Upper lobe of left lung (tissue), 6 donors: Measurements from ENCODE around the gene TRIOBP. TPM values are rescaled to one million over a fixed set of nuclear protein-coding genes. Genes with fewer than 3 reads are reported as not detected.

Experiments
- ATAC-seq, 2 donors: fragments of 200-7000 bp; cut with Tn5 transposase; one replicate each; pipeline ENCODE4 v1.9.1; 2022; ENCODE audit warnings: mild to moderate bottlenecking in 2 of 2, moderate library complexity in 2 of 2; ENCODE audit not compliant: low FRiP score in 2 of 2
- DNase-seq, 2 donors: peaks; one replicate each; pipeline ENCODE4 v3.0.0-alpha.2; 2019 to 2020
- H3K27ac ChIP-seq, 4 donors: fragments of 200-600 bp; sonication (generic); one replicate each; pipeline ENCODE4 v1.5.1; 2016 to 2019
- H3K27me3 ChIP-seq, 4 donors: fragments of 200-600 bp; sonication (generic); one replicate each; pipeline ENCODE4 v1.5.1; 2017 to 2019
- H3K36me3 ChIP-seq, 4 donors: fragments of 200-600 bp; sonication (generic); one replicate each; pipeline ENCODE4 v1.5.1; 2016 to 2019
- H3K4me1 ChIP-seq, 4 donors: fragments of 200-600 bp; sonication (generic); one replicate each; pipeline ENCODE4 v1.5.1; 2018 to 2019
- H3K4me3 ChIP-seq, 4 donors: fragments of 200-600 bp; sonication (generic); one replicate each; pipeline ENCODE4 v1.5.1; 2017 to 2019; ENCODE audit warnings: mild to moderate bottlenecking in 2 of 4, moderate library complexity in 1 of 4
- H3K9me3 ChIP-seq, 4 donors: fragments of 200-600 bp; sonication (generic); one replicate each; pipeline ENCODE4 v1.5.1; 2018 to 2019
- EP300 ChIP-seq, 4 donors: sonication (generic); formaldehyde crosslinking; IDR thresholded peaks; one replicate each; pipeline ENCODE4 v1.5.1; 2017; ENCODE audit warnings: antibody characterized with exemption in 4 of 4, control low read depth in 2 of 4
- POLR2A ChIP-seq, 4 donors: fragments of 450-650 bp; IDR thresholded peaks; one replicate each; pipeline ENCODE4 v1.5.1; 2016 to 2017; ENCODE audit warnings: antibody characterized with exemption in 4 of 4, mild to moderate bottlenecking in 2 of 4
- POLR2AphosphoS5 ChIP-seq, 2 donors: sonication (generic); formaldehyde crosslinking; IDR thresholded peaks; one replicate each; pipeline ENCODE4 v1.5.1; 2017; ENCODE audit warnings: antibody characterized with exemption in 2 of 2
- WGBS, 2 donors: methylation state at CpG; one replicate each; pipeline ENCODE4 v1.1.5; 2017 to 2018; 5-methylcytosine and 5-hydroxymethylcytosine counted together
- total RNA-seq, 6 donors: library from RNA; depleted of rRNA in 4 of 6; stranded (reverse); fragments of >200 nt in 4 of 6; gene quantifications; one replicate each; pipeline versions ENCODE4 v1.1.0 to v1.2.1, GENCODE V29; 2016 to 2021
- TF ChIP-seq, protein P1 (sequence below), 6 experiments: fragments of 450-650 bp in 4 of 6; fragments of 200-600 bp in 2 of 6; sonication (generic) in 2 of 6; IDR thresholded peaks; one replicate each; pipeline ENCODE4 v1.5.1; 2016 to 2019; ENCODE audit warnings: antibody characterized with exemption in 6 of 6
- donor health status: DM: no; HTN: no; CAD: no; lungs with moderate emphysema.
- donor health status: DM: no; HTN: yes; CAD: no; lungs with severe emphysema.

The TRIOBP gene
- total RNA-seq, 6 donors from 2014 or later: 76.5 to 151 (median 113) TPM

DNA sequence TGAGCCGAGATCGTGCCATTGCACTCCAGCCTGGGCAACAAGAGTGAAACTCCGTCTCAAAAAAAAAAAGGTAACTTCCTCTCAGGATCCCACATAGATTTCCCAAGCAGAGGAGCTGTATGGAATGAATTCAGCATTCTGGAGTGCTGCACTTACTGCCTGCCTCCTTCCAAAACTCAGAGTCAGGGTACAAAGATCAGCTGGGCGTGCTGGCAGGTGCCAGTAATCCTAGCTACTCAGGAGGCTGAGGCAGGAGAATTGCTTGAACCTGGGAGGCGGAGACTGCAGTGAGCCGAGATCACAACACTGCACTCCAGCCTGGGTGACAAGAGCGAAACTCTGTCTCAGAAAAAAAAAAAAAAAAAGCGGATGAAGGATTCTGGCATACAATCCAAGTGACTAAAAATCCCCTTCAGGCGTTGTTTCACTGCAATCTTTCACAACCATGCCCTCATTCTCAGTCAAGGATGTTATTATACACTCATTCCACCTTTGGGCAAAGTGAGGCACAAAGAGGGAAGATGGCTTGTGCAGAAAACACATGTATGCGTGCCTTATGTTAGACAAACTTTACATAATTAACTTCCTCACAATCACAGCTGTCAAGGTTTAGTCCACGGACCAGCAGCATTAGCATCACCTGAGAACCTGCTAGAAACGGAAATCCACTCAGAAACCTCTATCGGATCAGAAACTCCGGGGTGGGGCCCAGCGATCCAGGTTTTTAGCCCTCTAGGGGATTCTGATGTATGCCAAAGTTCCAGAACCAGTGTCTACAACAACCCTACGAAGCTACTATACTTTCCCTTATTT is 11.8 kb upstream of the TRIOBP start:
- no peak overlapping the region for H3K27ac ChIP-seq
- H3K36me3 ChIP-seq: peaks cover 4 to 21% (median 9%) of the 10 kb centered on the region in 4 donors
- peaks cover 18 to 33% (median 22%) of the 10 kb centered on the region in 4 donors for H3K4me1 ChIP-seq
- 78 to 82% methylated on average over 16 of the region's 16 CpGs for WGBS, 2 donors
- ATAC-seq: no peak
- no peak for DNase-seq
- TF ChIP-seq, protein P1, sequence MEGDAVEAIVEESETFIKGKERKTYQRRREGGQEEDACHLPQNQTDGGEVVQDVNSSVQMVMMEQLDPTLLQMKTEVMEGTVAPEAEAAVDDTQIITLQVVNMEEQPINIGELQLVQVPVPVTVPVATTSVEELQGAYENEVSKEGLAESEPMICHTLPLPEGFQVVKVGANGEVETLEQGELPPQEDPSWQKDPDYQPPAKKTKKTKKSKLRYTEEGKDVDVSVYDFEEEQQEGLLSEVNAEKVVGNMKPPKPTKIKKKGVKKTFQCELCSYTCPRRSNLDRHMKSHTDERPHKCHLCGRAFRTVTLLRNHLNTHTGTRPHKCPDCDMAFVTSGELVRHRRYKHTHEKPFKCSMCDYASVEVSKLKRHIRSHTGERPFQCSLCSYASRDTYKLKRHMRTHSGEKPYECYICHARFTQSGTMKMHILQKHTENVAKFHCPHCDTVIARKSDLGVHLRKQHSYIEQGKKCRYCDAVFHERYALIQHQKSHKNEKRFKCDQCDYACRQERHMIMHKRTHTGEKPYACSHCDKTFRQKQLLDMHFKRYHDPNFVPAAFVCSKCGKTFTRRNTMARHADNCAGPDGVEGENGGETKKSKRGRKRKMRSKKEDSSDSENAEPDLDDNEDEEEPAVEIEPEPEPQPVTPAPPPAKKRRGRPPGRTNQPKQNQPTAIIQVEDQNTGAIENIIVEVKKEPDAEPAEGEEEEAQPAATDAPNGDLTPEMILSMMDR (IDR thresholded peaks at IDR 0.05): no peak
- TF ChIP-seq EP300 (IDR thresholded peaks at IDR 0.05): no peak
- no peak overlapping the region for H3K4me3 ChIP-seq
- no peaks in the 10 kb centered on the region for H3K9me3 ChIP-seq
- H3K27me3 ChIP-seq: no peaks in the 10 kb centered on the region

GRCh38 chr22:37686002-37686982 is 10.6 kb upstream of the TRIOBP start, which contains the start of gene NOL12:
NOL12 (plus strand) TSS chr22:37686343; CDS start chr22:37686393, 50 bp downstream.
- Histone ChIP-seq H3K4me3 (peak within 1 kb of the TSS; percentile 61 to 93 (median 90)), H3K27ac (peak within 1 kb of the TSS; percentile 86 to 91 (median 90)), H3K4me1 (peaks cover 16 to 31% (median 21%) of the 10 kb centered on the region in 4 donors), H3K36me3 (peaks cover 9 to 32% (median 19%) of the 10 kb centered on the region in 4 donors), H3K27me3 (no peaks in the 10 kb centered on the region), H3K9me3 (no peaks in the 10 kb centered on the region)
- WGBS, 2 donors: 4% methylated on average over 50 to 62 of the region's 62 CpGs
- TF ChIP-seq POLR2A (IDR thresholded peaks at IDR 0.05): peak in 3 of 4 donors; percentile 37 to 62 (median 47)
- TF ChIP-seq, protein P1 (IDR thresholded peaks at IDR 0.05): peak in 2 of 6 experiments; percentile 19 to 24
- TF ChIP-seq EP300 (IDR thresholded peaks at IDR 0.05): no peak
- TF ChIP-seq POLR2AphosphoS5 (IDR thresholded peaks at IDR 0.05): peak; percentile 71 to 86
- peak; percentile 94 to 96 for ATAC-seq
- peak; percentile 84 to 90 for DNase-seq

GRCh38 chr22:37690407-37690806 is 6.4 kb upstream of the TRIOBP start:
- peaks cover 11 to 23% (median 15%) of the 10 kb centered on the region in 4 donors for H3K4me1 ChIP-seq
- DNase-seq: no peak
- no peaks in the 10 kb centered on the region for H3K27me3 ChIP-seq
- 94 to 97% methylated on average over 4 to 7 of the region's 7 CpGs for WGBS, 2 donors
- ATAC-seq: no peak
- H3K4me3 ChIP-seq: no peak overlapping the region
- peaks cover 13 to 64% (median 50%) of the 10 kb centered on the region in 4 donors for H3K36me3 ChIP-seq
- no peak for TF ChIP-seq EP300 (IDR thresholded peaks at IDR 0.05)
- H3K9me3 ChIP-seq: no peaks in the 10 kb centered on the region
- no peak overlapping the region for H3K27ac ChIP-seq

DNA sequence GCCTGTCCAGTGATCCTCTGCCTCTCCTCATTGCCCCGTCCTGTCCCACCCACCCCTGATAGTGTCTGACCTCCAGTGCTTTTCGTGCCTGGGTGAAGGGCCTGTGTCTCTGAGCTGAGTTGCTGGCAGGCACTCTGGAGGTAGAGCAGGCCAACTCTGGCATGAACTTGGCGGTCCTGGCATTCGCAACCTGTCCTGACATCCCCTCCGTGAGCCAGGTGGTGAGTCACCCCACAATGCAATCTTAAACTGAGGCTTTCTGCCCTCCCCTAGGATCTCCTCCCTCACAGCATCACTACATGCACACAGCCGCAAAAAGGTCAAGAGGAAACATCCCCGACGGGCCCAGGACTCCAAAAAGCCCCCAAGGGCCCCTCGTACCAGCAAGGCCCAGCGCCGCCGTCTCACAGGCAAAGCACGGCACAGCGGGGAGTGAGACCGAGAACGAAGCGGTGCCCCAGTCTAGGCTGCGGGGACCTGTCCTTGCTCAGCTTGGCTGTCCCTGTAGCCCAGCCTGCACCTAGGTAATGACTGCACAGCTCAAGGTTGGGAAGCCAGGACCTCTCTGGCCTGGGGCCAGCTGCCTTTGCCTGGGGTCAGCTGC is 5.8 kb upstream of the TRIOBP start:
- no peak overlapping the region for H3K4me3 ChIP-seq
- no peak overlapping the region for H3K27ac ChIP-seq
- ATAC-seq (no peak), DNase-seq (no peak)
- 96% methylated on average over 16 of the region's 18 CpGs; no CpG with 5 or more reads in 1 of the 2 donors for WGBS, 2 donors
- peaks cover 13 to 64% (median 50%) of the 10 kb centered on the region in 4 donors for H3K36me3 ChIP-seq
- no peaks in the 10 kb centered on the region for H3K27me3 ChIP-seq
- peaks cover 10 to 23% (median 13%) of the 10 kb centered on the region in 4 donors for H3K4me1 ChIP-seq
- no peaks in the 10 kb centered on the region for H3K9me3 ChIP-seq
- no peak for TF ChIP-seq EP300 (IDR thresholded peaks at IDR 0.05)
- TF ChIP-seq POLR2AphosphoS5 (IDR thresholded peaks at IDR 0.05): no peak
- TF ChIP-seq, protein P1 (IDR thresholded peaks at IDR 0.05): no peak
- TF ChIP-seq POLR2A (IDR thresholded peaks at IDR 0.05): no peak
